Kidney epithelial cell (primary cell): Measurements from ENCODE around the gene SQSTM1. TPM values are rescaled to one million over a fixed set of nuclear protein-coding genes. Genes with fewer than 3 reads are reported as not detected.
"Not testable (repeated sequence)": the region's sequence is repeated elsewhere in the genome, so short reads cannot be mapped to it uniquely, and the experiment has no call there.

Experiments used
- DNase-seq: peaks from one replicate; pipeline ENCODE4 v3.0.0-alpha.2; 2010; ENCODE audit warnings: low read depth
- H3K27me3 ChIP-seq: 2 replicates; pipeline ENCODE4 v1.6.0; 2011; ENCODE audit warnings: low read length; ENCODE audit not compliant: control insufficient read depth, insufficient read depth
- H3K36me3 ChIP-seq: 2 replicates; pipeline ENCODE4 v1.5.1; 2011; ENCODE audit warnings: low read length; ENCODE audit not compliant: control insufficient read depth, insufficient read depth
- H3K4me3 ChIP-seq: 2 replicates; pipeline ENCODE4 v1.5.1; 2011; ENCODE audit warnings: low read depth, mild to moderate bottlenecking, control low read depth, low read length
- total RNA-seq: library from RNA; depleted of rRNA; stranded (reverse); fragments of >200 nt; gene quantifications from 2 replicates; pipeline ENCODE4 v1.2.3, GENCODE V29; 2015
- TF ChIP-seq, protein P1 (sequence below): IDR thresholded peaks from 2 replicates; pipeline ENCODE4 v1.5.1; 2011; ENCODE audit warnings: mild to moderate bottlenecking, moderate library complexity, low read length, control low read depth, inconsistent platforms; ENCODE audit not compliant: insufficient read depth, poor library complexity, severe bottlenecking

SQSTM1 gene
- total RNA-seq, 1 donor from 2014 or later = 905 TPM

DNA sequence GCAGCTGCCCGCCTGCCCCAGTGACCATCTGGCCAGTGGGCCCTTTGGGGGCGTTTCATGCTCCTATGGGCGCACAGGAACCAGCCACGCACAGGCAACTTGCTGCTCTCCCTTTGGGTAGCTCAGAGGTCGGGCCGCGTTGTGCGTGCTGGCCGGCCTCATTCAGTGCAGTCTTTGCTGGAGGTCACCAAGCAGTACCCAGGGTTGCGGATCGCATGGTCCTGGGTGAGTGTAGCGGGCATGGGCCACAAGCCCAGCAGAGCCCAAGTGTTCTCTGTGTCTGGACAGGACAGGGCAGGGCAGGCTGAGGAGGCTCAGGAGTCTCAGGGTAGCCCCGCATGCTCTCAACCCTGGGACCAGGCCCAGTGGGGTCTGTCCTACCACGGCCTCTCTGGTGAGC lies 47.8 kb downstream of the SQSTM1 start:
- Histone ChIP-seq H3K4me3 (no peak overlapping the region), H3K36me3 (peaks cover 2% of the 10 kb centered on the region), H3K27me3 (no peaks in the 10 kb centered on the region)
- TF ChIP-seq, protein P1, sequence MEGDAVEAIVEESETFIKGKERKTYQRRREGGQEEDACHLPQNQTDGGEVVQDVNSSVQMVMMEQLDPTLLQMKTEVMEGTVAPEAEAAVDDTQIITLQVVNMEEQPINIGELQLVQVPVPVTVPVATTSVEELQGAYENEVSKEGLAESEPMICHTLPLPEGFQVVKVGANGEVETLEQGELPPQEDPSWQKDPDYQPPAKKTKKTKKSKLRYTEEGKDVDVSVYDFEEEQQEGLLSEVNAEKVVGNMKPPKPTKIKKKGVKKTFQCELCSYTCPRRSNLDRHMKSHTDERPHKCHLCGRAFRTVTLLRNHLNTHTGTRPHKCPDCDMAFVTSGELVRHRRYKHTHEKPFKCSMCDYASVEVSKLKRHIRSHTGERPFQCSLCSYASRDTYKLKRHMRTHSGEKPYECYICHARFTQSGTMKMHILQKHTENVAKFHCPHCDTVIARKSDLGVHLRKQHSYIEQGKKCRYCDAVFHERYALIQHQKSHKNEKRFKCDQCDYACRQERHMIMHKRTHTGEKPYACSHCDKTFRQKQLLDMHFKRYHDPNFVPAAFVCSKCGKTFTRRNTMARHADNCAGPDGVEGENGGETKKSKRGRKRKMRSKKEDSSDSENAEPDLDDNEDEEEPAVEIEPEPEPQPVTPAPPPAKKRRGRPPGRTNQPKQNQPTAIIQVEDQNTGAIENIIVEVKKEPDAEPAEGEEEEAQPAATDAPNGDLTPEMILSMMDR = no peak
- DNase-seq = no peak

- Histone ChIP-seq H3K36me3 (peaks cover 2% of the 10 kb centered on the region), H3K4me3 (no peak overlapping the region), H3K27me3 (no peaks in the 10 kb centered on the region)
- TF ChIP-seq, protein P1 = no peak
- no peak for DNase-seq
Measured at GRCh38 chr5:179869101-179869500, 48.4 kb downstream of the SQSTM1 start.

DNA sequence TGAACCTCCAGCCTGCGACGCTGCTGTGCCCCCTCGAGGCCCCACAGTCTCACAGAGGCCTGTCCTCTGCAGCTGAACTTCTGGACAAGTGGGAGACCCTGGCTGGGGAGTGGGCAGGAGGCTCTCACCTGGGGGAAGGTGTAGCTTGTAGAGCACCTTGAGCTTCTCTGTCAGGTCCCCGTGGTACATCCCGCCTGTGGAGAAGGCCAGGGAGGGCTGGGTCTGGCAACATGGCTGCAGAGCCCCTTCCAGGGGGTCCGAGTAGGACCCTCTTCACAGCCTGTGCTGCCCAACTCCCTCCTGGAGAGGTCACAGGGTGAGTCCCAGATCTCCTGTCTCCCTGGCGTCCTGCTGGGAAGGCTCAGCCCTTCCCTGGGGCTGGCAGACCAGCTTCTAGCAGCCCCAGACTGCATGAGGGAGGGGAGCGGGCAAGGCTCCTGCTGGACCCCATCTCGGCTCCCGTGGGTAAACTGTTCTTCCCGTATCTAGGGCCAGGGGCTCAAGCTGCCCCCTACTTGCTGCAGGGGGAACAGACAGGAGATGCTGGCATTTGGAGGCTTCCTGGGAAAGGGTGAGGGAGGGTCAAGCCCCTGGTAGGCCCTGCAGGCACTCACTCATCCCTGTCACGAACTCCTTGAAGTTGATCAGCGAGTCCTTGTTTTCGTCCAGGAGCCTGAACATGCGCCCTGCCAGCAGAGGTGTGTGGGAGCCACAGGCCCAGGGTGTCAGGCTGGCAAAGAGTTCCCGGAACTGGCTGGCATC lies 49.1 kb downstream of the SQSTM1 start:
- H3K4me3 ChIP-seq = no peak overlapping the region
- H3K27me3 ChIP-seq = no peaks in the 10 kb centered on the region
- TF ChIP-seq, protein P1 = no peak
- DNase-seq = no peak
- peaks cover 2% of the 10 kb centered on the region for H3K36me3 ChIP-seq

GRCh38 chr5:179870403-179870903 lies 49.7 kb downstream of the SQSTM1 start:
- no peak for DNase-seq
- peaks cover 2% of the 10 kb centered on the region for H3K36me3 ChIP-seq
- TF ChIP-seq, protein P1 = no peak
- no peaks in the 10 kb centered on the region for H3K27me3 ChIP-seq
- H3K4me3 ChIP-seq = no peak overlapping the region

- Histone ChIP-seq H3K36me3 (peaks cover 2% of the 10 kb centered on the region), H3K4me3 (no peak overlapping the region), H3K27me3 (no peaks in the 10 kb centered on the region)
- DNase-seq = no peak
- TF ChIP-seq, protein P1 = no peak
Measured at GRCh38 chr5:179870952-179871351, 50.2 kb downstream of the SQSTM1 start.

DNA sequence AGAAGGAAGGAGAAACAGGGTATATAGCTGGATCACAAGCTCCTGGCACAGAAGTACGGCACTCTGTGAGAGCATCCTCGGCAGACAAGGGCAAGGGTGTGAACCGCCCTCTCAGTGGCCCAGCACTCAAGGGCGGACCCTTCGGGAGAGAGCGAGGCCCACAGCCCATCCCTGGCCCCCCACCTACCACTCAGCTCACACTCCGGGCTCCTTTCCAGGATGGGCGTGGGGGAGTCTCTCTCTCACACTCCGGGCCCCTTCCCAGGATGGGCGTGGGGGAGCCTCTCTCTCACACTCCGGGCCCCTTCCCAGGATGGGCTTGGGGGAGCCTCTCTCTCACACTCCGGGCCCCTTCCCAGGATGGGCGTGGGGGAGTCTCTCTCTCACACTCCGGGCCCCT lies 50.8 kb downstream of the SQSTM1 start:
- H3K4me3 ChIP-seq, H3K27me3 ChIP-seq, DNase-seq, H3K36me3 ChIP-seq: not testable (repeated sequence)
